CD4-positive, alpha-beta T cell treated with Interleukin-4 for 4 hours (primary cell): ENCODE results near the gene DAPK3.
"Not testable (repeated sequence)": the region's sequence is repeated elsewhere in the genome, so short reads cannot be mapped to it uniquely, and the experiment has no call there.

ENCODE experiments used
- DNase-seq: peaks from one replicate; pipeline ENCODE4 v3.0.0-alpha.2; 2020

Gene DAPK3

DNA sequence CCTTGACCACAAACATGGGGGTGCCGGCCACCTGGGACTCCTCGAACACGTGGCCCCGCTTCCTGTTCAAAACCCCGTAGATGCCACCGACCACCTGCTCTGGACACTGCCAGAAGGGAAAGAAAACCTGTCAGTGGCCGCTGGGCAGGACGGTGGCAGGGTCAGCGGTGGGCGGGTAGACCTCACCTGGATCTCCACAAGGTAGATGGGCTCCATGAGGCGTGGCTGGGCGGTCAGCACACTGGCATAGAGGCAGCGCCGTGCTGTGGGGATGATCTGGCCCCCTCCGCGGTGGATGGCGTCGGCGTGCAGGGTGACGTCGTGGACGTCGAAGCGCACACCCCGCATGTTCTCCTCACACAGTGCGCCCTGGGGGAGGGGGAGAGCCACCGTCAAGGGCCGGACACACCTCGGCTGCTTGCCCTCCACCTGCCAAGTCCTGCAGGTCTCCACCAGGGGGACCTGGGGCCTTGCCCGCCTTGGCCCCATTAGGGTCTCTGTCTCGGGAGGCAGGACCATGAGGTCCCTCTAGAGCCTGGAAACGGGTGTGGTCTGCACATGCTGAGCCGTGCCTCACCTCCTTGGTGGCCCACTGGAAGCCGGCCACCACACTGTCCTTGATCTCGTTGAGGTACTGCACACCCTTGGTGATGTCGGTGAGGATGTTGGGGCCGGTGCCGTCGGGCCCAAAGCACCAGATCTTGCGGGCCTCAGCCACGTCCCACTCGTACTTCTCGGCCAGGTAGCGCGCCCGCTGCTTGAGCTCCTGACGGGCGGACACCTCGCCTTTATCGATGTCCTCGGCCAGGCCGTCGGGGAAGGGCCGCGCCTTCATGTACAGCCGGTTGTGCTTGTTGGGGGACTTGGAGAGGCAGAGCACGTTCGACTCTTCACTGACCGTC is 6.6 kb upstream of the DAPK3 start:
- no peak for DNase-seq

DNA sequence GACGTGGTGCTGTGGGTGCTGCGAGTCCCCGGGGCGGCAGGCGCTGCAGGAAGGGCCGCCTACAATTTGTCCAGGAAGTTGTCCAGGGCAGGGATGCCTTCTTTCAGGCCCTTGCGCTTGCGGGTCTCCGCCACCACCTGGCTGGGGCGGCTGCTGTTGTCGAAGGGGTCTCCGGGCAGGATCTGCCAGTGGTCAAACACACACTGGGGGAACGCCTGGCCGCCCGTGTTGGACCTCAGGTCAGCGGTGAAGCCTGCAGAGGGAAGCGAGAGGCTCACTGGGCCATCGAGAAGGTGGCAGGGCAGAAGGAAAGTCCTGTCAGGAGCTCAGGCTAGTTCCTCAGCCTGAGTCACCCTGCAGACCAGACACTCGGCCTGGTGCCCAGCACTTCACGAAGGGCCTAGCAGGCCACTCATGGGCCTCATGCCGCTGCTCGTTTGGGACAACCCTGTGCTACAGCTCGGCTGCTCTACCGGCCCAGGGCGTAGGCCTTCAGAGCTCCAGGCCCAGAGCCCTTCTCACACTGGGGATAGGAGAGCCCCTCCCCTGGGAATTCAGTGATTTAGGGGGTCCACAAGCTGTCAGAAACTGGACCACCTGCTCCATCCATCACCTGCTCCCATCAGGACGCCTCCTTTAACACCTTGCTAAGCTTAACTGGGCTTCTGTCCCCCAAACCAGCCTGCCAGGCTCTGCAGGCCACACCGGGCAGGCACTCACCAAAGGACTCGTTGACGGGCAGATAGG is 5.8 kb upstream of the DAPK3 start:
- DNase-seq: no peak

DNA sequence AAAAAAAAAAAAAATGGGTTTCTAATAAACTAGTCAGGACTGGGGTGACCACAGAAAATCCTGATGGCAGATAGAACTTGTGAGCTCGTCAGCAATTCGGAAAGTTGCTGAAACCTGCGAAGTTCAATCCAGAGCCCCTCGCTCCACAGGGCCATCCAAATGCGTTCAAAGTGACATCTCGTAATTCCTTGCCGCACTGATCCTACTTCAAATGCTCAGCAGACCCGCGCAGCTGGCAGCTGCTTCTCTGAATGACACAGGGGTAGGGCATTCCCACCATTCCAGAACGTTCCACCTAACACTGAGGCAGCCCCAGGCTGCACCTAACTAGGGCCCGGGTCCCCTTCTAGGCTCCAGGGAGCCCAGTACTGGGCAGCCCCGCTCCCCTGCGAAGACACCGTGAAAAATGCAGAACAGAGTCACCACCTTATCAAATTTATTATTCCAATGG is 4.8 kb upstream of the DAPK3 start:
- DNase-seq: no peak

DNA sequence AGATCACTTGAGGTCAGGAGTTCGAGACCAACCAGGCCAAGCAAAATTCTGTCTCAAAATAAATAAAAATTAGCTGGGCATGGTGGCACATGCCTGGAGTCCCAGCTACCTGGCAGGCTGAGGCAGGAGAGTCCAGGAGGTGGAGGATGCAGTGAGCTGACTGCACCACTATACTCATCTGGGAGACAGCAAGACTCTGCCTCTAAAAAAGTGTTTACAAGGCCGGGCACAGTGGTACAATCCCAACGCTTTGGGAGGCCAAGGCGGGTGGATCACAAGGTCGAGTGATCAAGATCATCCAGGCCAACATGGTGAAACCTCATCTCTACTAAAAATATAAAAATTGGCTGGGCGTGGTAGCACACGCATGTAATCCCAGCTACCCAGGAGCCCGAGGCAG is 4.2 kb upstream of the DAPK3 start:
- DNase-seq: no peak

DNA sequence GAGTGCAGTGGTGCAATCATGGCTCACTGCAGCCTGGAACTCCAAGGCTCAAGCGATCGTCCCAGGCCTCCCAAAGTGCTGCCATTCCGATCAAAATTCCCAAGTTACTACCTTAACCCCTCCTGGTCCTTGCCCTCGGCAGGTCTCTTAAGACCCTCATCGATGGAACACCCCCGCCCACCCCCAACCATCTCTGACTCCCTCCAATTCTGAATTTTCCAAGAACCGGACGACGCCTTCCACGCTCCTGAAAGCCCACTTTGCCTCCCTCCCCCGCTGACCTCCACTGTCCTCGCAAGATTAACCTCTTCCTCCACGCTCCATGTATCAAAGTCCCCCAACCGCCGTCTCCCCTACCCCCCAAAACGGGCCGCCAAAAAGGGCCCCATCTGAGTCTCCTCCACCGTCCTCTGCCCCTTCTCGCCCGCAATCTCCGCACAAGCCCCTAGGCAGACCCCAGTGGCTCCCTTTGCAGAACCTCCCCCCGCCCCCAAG is 539 bp downstream of the DAPK3 start:
- no peak for DNase-seq

DNA sequence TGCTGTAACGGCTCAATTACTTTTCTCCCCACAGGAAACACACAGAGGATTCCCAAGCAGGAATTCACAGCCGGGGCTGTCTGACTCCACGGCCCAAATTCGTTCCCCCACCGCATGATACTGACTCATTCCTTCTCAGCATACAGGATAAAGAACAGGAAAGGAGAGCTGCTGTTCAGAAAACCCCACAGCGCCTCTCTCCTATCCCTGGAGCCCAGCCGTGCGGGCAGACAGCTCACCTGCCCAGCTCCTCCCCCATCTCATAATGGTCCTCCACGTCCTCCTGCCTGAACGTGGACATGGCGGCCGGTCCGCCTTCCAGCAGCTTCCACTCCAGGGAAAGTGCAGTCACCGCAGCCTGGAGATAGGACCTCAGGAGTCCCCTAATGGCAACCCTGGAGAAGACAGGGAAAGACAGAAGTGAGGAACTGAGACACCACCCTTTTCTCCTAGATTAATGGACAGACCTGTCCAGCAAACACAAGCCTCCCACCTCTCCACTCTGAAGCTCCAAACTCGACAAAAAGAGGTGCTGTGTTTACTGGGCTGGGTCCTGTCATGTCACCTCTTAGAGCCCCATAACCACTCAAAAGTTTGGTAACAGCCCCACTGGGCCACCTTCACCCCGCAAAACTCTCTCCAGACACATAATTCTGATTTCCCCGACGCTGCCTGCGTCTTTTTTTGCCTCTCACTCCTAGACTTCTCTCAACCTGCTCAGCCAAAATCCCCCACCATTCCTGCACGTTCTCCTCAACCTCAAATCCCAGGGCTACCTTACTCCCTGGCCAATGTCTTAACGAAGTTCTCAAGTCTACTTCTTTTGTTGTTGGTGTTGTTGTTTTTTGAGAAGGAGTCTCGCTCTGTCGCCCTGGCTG is 1.2 kb downstream of the DAPK3 start:
- DNase-seq: no peak

DNA sequence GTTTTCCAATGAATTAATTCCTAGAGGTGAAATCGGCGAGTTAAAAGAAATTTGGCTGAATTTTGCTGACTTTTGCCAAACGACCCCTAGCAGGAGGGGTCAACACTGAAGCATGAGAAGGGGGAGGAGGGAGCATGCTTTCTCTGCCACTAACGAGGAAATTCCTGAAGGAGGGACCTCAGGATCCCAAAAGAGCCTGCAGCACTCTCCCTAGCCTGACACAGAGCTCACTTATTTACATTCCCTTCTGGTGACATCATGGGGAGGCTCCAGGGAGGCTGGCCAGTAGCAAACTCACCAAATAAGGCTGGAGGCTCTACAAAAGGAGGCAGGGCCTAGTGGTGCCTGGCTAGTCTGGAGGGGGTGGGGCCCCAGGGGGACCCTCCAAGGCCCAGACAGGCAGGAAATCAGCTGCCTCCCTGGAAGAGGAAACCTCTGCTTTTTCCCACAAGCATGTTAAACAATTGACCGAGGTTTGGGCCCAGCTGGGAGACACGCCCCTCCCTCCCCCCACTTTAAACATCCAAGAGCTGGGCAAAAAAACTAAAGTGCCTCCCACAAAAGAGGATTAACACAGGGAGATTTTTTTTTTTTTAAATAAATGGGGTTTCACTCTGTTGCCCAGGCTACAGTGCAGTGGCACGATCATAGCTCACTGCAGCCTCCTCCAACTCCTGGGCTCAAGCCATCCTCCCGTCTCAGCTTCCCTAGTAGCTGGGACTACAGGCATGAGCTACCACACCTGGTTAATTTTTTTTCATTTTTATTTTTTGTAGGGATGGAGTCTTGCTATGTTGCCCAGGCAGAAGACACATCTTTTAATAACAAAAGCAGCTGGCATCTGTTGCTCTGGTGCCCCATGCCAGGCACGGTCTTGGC is 2.1 kb downstream of the DAPK3 start:
- DNase-seq: no peak

DNA sequence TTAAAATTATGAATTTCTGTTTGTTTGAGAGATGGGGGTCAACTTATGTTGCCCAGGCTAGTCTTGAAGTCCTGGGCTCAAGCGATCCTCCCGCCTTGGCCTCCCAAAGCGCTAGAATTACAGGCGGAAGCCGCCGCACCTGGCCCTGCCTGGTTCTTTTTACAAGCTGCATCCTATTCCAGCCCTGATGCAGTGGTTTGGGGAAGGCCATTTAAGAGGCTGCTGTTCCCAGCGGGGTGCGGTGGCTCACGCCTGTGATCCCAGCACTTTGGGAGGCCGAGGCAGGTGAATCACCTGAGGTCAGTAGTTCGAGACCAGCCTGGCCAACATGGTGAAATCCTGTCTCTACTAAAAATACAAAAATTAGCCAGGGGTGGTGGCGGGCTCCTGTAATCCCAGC is 2.9 kb downstream of the DAPK3 start:
- DNase-seq: not testable (repeated sequence)

DNA sequence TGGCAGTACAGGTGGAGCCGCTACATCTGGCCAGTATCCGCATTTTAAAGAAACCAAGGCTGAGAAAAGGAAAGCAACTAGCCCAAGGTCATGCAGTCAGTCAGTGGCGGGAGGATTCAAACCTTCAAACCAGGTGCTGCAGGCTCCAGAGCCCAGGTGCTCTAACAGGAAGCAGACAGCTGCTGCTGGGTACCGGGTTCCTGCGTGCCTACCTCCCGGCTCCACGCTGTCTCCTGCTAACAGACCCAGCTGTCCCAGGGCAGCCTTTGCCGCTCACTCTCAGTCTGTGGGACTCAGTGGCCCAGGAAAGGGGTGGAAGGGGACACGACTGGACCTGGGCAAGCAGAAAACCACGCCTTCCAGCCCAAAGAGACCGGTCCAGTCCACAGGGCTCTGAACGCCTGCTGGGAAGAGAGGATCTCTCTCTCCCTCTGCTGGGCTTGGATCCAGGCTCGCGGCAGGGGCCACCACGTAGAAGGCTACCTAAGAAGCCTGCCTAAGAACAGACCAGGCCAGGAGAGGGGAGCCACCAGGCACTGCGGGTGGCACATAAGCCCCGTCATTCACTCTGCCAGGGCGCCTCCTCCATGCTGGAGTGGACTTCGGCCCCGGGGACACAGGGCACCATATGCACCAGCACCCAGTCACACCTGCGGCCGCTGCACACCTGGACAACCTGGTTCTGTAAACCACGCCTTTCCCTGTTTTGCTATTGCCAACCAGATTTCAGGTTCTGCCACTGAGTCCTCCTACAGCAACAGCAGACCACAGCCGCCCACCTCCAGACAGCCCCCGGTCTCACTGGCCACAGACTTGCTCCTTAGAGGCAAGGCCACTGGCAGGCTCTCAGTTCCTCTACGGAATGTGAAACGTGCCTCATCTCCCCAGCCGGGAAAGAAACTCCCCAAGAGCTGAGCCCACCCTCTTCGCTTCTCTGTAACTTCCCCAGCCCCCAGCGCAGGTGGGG is 4.6 kb downstream of the DAPK3 start:
- DNase-seq: no peak

DNA sequence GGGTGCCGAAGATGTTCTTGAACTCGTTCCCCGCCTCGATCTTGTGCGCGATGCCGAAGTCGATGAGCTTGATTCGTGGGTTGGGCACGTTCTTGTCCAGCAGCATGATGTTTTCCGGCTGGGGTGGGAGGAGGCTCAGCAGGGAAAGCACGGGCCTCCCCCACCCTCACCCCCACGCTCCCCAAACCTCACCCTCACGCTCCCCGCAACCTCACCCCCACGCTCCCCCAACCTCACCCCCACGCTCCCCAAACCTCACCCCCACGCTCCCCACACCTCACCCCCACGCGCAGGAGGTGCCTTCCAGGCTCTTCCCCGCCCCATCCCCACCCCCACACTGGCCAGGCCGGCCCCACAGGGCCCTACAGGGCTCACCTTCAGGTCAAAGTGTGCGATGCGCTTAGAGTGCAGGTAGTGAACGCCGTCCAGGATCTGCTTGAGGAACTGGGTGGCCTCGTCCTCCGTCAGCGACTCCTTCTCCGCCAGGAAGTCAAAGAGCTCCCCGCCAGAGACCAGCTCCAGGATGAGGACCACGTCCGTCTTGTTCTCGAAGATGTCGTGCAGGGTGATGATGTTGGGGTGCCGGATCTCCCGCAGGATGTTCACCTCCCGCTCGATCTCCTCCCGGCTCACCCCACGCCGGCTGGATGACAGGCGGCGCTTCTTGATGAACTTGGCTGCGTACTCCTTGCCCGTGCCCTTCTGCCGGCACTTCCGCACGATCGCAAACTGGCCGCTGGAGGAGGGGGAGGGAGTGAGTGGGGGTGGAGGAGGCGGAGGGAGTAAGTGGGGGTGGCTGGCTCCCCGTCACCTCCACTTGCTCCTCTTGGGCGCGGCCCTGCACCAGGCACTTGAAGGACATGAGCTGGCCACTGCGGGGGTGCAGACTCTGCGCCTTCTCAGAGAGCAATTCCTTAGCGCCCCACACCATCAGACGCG is 6.4 kb downstream of the DAPK3 start:
- DNase-seq: no peak

DNA sequence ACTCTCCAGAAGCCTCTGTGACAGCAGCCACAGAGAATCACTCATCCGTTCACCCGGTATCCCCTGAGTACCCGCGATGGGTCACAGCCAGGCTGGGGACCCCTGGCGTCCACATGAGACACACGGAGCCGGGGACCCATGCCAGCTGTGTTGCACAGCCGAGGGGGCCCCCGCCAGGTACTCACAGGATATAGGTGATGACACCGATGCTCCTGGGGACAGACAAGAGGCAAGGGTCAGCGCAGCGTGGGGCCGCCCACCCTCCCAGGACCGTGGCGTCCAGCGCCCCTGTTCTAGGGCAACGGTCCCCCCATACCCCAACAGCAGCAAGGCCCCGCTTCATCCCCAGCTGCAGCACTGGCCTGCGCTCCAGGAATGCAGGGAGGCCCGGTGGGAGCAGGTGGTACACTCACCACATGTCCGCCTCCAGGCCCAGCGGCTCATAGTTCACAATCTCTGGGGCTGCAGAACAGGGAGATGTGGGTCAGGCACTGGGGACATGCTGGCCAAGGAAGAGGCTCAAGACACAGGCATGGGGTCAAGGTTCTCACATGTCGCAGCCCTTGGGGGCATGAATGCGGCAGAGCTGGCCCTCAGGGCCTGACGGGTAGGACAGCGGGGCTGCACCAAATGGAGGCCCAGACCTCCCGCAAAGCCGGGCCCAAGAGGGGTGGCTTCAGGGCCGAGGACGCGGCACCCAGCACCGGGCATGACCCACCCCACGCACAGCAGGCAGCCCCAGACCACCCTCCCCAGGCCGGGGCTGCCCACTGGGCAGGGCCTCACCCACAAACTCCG is 7.2 kb downstream of the DAPK3 start:
- DNase-seq: no peak

DNA sequence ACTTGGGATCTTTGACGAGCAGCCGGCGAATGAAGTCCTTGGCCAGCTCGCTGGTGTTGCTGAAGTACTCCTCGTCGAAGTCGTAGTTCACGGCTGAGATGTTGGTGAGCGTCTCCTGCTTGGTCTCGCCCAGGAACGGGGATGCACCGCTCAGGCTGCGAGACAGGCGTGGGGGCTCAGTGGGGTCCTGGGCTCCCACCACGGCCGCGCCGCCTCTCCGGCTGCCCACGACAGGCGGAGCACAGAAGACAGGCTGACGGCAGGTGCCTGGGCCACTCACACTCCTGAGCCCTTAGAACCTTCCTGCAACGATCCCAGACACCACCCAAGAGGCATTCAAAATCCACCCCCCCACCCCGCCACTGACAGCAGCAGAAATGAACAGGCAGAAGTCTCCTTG is 9.9 kb downstream of the DAPK3 start:
- no peak for DNase-seq

DNA sequence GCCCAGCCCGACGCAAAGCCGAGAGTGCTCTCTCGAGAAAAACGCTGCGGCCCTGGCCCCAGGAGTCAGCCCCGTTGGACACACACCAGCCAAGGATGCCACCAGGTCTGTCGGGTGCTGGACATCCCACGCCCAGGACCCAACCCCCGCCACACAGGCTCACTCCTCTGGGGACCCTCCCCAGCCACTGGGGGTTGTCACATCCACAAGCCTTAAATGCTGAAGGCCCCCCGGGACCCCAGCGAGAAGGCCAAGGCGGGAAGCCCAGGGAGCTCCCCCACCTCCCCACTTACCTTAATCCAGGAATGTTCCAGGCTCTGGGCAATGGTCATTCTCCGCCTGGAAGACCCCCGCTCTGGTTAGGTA is 11.2 kb downstream of the DAPK3 start:
- no peak for DNase-seq

DNA sequence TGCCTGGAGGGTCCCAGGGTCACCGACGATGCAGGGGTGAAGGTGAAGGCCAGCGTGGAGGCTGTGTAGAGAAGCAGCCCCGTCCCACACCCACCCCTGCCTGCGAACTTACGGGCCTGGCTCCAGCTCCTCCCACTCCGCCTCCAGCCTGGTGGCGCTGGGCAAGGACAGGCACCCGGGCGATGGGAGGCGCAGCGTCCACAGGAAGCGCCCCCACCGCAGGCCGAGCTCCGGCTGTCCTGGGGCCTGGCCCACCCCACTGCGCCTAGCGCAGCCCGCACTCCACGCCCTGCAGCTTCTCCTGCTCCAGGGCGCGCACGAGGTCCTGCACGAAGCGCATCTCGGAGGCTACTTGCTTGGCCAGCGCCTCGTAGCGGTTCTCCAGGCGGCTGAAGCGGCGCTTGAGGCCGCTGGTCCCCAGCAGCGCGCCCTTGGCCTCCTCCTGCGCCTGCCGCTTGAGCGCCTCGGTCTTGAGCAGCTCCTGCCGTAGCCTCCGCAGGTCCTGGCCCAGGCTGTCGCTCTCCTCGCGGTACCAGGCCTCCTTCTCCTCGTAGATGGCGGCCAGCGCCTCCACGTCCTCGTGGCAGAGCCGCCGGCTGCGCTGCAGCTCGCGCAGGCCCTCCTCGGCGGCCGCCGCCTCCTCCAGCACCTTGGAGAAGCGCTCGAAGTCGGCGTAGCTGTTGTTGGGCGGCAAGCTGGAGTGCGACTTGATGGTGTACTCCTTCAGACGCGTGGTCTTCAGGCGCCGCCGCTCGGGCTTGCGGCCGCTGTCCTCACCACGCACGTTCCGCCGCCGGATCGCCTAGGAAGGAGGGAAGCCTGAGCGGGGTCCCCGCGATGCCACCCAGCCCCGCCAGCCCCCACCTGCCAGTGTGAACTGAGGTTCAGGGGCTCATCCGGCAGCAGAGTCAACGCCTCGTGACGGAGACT is 11.8 kb downstream of the DAPK3 start:
- DNase-seq: no peak

DNA sequence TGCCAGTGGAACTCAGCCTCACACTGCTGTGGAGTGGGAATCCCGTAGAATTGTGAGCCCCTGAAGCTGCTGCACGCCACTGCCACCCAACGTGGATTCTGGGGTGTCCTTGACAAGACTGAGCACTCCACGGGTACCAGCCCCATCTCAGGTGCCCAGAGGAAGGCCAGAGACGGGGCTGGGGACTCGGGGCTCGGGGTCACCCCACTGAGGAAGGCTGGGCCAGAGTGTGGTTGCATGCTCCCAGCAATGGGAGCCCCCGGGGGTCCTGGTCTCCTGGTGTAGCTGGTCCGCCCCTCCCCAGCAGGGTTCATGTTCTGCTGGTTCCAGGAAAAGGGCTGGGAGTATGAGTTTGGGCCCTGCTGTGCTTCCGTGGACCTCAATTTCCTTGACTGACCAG is 15.2 kb downstream of the DAPK3 start:
- DNase-seq: no peak

DNA sequence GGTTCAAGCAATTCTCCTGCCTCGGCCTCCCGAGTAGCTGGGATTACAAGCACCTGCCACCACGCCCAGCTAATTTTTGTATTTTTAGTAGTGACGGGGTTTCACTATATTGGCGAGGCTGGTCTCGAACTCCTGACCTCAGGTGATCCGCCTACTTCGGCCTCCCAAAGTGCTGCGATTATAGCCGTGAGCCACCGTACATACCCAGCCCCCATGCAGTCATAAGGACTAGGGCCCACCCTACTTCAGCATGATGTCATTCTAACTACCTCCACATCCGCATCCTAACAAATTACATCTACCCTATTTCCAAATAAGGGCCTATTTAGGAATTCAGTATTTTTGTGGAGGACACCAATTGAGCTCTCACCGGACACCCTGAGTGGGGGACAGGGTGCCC is 15.6 kb downstream of the DAPK3 start:
- DNase-seq: not testable (repeated sequence)

DNA sequence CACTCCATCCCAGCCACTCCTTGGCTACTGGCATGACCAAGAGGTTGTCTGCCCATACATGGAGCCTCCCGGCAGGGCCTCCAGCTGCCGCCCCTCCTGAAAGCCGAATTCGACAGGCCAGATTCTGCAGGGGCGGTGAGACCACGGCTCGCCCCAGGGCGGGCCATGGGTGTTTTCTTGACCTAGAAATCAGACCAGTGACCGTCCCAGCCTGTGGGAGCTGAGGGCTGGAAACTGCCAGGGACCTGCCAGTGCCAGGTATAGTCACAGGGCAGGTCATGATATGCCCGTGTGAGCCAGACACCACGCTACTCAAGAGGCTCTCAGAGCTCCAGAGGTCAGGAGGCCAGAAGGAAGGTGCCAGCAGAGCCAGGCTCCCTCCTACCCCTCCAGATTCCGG is 16.8 kb downstream of the DAPK3 start:
- DNase-seq: no peak
